Activated T-cell treated with anti-CD3 and anti-CD28 coated beads for 4 hours (primary cell): ENCODE results near the gene SLC7A6OS.

Experiments used
- DNase-seq: peaks from one replicate; pipeline ENCODE4 v3.0.0-alpha.2; 2020

Gene SLC7A6OS

DNA sequence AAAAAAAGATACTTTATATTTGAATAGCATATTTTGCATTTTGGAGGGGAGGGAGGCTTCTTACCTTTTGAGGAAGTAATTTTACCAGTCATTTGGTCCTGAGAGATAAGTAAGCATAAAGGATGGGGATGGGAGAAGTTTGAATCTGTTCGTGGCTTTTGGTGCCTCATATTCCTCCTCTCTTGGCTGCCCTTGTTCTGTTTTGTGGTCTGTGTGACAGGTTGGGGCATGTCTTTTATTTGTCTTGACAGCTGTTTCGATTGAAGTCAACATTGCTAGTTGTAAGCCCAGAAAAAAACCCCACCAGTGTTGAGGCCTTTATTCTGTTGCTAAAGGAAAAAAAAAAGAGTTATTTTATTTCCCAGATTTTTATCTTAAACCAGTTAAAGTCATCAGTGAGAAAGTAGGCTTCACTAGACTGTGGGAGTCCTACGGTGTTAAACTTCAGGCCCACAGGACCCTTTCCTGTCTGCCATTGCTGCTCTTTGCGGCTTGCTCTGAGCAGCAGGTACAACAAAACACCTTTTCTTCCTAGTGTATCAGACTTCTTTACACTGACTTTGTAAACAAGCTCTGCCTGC, 35.0 kb downstream of the SLC7A6OS start:
- no peak for DNase-seq

DNA sequence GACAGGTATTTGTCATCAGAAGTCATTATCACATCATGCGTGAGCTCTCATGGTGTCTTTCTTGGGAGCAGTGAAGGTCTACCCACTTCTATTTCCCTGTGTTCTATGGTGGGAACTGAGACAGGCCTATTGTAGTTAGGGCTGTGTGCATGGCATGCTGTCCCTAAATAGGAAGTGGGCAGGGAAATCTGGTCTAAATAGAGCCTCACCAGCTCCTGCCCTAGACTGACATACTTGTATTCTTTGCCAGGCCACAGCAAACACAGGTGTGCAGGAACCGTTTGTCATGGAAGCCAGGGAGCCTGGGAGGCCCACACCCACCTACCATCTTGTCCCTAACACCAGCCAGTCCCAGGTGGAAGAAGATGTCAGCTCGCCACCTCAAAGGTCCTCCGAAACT, 36.3 kb downstream of the SLC7A6OS start:
- no peak for DNase-seq

DNA sequence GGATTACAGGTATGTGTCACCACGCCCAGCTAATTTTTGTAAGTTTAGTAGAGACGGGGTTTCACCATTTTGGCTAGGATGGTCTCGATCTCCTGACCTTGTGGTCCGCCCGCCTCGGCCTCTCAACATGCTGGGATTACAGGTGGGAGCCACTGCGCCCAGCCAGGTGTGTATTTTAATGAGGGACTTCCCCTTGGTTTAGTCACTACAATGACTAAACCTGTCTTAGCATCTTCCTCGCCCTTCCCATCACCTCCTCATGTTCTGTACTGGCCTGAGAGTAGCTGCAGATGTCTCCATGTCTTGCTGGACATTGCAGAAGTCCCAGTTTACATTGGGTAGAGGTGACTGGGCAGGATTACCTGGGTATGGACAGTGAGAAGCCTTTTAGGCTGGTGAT, 36.9 kb downstream of the SLC7A6OS start:
- no peak for DNase-seq

DNA sequence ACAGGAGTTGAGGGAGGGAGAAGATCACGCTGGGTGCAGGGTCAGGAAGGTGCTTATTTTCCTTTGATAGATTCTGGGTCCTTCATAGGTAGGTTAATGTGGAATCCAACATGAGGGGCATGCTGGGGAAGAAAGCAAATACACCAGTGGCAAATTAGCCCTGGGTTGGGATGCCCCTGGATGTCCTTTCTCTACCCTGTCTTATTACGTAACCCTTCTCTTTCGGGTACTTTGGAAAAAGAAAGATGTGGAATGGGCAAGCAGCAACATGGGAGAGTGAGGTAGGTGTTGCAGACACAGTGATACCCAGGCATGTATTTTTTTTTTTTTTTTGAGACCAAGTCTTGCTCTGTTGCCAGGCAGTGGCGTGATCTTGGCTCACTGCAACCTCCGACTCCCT, 37.3 kb downstream of the SLC7A6OS start:
- DNase-seq: no peak

DNA sequence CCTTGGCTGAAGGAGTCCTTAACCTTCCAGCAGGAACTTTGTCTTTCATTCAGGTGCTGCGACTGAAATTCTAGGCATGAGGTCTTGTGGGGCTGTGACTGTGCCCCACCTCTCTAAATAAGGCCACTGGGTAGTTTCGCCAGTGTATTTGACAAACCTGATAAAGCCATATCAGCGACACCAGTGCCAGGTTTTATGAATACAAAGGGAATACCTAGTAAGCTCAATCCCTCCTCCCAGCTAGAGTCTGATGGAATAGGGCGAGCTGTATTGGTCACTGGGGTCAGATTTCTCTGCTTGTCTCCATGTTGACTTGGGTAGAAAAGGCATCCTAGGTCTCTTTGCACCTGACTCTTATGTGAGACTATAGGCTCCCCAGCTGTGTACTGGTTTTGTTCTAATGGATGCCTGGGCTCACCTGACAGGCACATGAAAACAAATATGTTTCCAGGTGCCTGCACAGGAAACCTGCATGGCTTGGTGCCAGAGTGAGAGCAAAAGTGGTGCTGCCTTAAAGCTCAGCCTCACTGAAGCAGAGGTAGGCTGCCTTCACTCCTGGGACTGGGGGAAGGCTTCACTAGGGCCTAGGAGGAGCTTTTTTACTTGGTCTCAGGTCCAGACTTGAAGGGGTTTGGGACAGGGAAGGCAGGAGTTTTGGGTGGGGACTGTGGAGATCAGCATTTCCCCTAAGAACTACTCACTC, 38.1 kb downstream of the SLC7A6OS start:
- DNase-seq: no peak

DNA sequence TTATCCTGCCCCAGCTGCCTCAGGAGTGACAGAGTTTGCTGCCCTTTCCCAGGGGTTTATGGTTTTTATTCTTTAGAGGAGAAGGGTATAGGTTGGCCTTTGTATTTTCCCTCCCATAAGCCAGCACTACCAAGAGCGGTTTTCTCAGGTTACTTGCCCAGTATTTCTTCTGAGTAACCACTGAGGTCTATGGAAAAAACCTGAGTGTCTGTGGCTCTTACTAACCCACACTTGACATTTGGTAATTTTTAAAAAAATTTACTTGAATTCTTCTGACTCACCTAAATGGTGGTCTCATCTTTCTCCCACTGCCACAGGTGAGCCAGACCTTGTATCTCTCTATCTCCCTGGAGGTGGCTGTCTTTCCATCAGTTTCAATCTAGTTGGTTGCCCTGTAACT, 40.4 kb downstream of the SLC7A6OS start:
- DNase-seq: no peak

DNA sequence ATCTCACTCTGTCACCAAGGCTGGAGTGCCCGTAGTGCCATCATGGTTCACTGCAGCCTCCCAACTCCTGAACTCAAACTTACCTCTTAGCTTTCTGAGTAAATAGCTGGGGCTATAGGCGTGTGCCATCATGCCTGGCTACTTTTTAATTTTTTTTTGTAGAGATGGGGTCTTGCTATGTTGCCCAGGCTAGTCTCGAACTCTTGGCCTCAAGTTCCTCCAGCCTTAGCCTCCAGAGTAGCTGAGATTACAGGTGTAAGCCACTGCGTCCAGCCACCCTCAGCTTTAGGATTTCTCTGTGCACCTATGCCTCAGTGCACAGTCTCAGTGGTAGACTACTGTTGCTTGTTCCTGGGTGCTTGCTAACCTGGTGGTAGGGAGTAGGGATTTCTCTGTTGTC, 41.0 kb downstream of the SLC7A6OS start:
- DNase-seq: no peak

DNA sequence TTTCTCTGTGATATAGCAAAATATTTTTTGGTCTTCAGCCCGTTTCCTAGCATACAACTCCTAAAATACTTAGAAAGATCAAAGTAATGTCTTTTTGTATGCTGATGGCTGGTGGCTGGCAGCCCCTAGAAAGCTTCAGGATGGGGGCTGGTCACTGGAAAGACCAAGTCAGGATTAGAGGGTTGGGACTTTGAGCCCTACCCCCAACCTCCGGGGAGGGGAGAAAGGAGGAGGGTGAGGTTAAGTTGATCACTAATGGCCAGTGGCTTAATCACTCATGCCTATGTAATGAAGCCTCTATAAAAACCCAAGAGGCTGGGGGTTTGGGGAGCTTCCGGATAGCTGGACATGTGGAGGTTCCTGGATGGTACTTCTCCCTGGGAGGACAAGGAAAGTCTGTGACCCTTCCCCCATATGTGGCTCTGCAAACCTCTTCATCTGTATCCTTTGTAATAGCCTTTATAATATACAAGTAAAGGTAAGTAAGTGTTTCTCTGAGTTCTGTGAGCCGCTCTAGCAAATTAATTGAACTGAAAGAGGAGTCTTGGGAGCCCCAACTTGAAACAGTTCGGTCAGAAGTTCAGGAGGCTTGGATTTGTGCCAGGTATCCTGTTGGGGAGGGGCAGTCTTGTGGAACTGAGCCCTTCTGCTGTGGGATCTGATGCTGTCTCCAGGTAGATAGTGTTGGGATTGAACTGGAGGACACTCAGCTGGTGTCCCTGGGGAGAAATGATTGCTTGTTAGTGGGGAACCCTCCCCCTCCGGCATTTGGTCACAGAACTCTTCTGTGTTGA, 42.9 kb downstream of the SLC7A6OS start:
- DNase-seq: no peak

DNA sequence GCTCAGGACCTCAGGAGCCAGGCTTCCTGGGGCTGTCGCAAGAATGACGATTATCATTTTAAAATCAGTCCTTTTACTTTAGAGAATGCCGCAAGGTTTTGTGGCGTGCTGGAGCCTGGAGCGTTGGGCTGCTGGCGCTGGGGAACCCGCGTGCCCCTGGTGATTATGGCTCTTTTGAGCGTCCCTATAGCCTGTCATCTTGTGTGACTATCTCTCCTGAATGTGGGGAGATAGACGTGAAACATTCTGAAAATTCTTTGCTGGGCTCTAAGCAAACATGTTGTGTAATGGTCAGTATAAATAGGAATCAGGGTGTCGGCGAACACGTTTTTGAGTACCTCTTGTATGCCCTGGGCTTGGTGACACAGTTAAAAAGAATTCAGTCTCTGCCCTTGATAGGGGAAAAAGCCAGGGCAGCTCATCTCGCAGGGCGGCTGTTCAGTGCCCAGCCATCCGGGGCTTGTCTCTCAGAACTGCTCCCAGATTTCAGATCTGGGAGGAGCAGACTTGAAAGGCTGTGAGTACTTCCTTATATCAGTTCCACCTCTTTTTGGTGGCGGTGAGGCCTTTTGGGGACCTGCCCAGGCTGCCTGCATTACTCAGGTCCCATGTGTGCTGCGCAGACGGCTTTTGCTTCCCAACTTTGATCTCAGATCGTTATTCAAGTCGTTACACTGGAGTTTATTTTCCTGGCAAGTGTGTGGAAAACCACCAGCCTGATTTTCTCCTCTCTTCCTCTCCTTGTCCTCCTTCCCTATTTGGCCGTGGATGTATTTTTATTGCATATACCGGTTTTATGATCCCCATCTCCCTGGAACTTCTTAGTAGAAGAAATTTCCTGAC, 45.4 kb downstream of the SLC7A6OS start:
- DNase-seq: no peak

DNA sequence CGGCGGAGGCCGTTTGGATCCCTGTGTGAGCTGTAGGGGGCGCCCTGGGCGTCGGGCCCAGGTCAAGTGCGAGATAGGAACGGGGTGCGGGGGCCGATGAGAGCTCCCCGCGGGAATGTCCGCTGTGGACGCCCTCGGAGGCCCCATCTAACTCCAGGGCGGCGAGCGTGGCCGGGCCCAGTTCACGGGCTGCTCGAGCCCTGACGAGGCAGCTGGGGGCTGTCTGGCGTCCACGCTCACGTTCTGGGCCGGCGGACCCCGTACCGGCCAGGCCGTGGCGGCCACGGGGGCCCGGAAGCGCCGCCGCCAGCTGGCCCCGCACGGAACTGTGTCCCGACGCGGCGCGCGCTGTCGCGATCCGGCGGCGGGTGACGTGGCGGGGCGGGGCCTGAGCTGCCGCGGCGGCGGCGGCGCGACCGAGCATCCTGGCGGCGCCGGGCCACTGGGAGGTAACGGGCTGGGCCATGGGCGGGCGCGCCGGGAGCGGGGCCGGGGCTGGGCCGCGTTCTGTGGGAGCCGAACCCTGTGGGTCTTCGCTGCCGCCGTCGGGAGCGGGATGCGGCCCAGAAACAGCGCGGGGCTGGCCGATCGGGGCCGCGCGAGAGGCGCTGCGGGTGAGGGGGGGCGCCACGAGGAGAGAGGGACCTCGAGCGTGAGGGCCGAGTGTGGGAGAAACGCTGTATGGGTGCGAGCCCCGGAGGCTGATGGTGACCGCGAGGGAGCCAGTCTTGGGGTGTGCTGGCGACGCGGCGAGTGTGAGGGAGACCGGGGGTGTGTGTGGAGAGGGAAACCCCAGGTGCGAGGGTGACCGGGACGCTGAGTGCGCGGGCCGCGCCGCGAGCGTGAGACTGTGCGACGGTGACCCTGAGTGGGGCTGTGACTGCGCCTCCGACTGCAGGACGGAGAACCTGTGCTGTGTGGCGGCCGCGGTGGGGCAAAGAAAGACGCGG, 46.3 kb downstream of the SLC7A6OS start, which contains the start of gene SLC7A6:
Gene SLC7A6 (plus strand): TSS at position 399 of the 950 bp plus-strand sequence. CDS start 10,201 bp downstream, outside the sequence.
- DNase-seq: peak; percentile 80

DNA sequence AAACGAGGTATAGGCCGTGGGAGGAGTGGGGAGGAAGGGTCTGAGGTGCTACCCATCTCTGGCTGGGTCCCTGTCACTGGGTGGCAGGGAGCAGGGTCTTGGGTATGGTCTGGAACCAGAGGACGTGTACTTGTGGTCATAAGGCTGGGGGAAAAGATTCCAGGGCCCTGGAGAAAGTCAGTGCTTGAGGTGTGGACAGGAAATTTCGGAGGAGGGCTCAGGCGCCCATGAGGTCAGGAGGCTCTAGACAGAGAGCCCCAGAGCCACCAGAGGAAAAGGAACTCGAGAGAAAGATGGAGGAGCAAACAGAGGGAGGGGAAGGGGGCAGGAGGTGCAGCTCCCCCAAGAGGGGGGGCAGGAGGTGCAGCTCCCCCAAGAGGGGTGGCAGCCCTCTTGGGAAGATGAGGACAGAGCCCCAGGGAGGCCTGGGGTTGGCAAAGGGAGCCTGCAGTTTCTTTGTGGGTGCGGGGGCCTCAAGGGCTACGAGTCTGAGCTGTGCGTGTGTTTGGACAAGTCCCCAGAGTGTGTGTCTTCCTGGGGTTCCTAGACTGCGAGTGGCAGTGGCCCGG, 47.1 kb downstream of the SLC7A6OS start:
- no peak for DNase-seq

DNA sequence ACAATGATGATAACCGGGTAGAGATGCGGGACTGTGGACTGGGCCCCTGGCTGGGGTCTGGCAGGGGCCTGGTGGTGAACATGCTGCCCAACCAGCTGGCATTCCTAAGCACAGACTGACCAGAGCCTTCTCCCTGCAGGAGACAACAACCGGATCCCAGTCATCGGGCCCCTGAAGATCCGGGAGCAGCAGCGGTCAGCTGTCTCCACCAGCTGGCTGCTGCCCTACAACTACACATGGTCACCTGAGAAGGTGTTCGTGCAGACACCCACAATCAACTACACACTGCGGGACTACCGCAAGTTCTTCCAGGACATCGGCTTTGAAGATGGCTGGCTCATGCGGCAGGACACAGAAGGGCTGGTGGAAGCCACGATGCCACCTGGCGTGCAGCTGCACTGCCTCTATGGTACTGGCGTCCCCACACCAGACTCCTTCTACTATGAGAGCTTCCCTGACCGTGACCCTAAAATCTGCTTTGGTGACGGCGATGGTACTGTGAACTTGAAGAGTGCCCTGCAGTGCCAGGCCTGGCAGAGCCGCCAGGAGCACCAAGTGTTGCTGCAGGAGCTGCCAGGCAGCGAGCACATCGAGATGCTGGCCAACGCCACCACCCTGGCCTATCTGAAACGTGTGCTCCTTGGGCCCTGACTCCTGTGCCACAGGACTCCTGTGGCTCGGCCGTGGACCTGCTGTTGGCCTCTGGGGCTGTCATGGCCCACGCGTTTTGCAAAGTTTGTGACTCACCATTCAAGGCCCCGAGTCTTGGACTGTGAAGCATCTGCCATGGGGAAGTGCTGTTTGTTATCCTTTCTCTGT, 51.5 kb downstream of the SLC7A6OS start:
- no peak for DNase-seq

DNA sequence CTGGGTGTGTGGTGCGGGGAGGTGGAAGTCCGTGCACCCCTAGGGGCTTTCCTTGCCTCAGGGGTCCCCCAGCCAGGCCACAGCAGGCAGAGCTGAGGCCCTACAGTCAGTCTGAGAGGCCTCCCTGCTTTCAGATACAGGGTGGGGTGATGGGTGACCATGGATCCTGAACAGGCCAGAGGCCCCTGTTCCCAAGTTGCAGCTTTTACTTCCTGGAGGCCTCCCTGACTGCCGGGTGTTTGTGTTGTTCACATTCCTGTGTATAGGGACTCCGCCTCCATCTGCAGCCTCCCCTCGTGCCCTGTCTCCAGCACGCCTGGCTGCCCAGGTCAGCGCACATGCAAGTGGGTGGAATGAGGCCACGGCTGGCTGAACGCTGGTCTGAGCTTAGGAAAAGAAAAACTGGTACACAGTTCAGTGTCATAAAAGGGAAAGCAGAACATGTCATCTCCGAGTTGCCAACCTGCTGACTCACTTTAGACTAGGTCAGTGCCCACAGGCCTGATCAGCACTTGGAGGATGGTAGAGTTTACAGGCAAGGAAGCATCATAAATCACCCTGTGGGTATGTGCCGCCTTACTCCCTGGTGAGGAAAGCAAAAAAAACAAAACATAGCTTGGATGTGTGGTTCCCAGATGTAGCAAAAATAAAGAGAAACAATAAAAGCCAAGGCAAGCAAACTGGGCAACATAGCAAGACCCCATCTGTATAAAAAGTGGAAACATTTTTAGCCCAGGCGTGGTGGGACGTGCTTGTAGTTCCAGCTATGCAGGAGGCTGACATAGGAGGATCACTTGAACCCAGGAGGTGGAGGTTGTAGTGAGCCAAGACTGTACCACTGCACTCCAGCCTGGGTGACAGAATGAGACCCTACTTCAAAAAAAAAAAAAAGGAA, 52.6 kb downstream of the SLC7A6OS start:
- no peak for DNase-seq

DNA sequence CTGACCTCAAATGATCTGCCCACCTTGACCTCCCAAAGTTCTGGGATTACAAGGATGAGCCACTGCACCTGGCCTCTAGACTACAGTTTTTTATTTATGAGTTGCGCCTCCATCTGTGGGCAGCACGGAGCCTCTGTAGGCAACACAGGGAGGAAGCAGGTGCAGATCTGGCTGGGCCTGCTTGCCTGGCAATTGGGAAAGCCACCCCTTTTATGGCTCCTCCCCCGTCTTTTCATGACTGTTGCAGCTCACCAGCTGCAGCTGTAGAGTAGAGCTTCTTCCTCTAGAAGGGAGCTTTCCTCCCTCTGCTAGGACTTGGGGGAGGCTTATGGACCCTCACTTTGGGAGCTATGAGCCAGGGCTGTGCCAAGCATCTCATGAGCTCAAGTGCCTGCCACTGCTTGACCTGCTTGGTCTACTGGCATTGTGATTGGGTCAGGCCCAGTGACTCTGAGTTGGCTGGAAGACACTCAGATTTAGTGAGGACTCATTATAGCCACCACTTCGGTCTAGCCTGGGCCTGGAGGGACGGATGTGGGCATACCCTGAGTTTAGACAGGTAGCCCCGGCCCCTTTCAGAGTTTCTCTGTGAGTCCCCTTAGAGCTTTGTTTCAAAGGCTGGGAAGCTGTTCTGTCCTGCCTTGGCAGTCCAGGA, 53.4 kb downstream of the SLC7A6OS start:
- DNase-seq: no peak

DNA sequence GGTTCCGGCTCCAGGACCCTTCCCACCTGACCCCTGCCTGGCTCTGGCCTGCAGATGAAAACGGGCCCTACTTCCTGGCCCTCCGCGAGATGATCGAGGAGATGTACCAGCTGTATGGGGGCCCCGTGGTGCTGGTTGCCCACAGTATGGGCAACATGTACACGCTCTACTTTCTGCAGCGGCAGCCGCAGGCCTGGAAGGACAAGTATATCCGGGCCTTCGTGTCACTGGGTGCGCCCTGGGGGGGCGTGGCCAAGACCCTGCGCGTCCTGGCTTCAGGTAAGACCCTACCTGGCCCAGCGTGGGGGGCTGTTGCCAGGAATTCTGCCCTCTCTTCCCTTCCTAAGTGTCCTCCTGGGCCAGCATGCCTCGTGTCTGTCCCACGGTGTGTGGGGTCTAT, 55.0 kb downstream of the SLC7A6OS start:
- DNase-seq: no peak

DNA sequence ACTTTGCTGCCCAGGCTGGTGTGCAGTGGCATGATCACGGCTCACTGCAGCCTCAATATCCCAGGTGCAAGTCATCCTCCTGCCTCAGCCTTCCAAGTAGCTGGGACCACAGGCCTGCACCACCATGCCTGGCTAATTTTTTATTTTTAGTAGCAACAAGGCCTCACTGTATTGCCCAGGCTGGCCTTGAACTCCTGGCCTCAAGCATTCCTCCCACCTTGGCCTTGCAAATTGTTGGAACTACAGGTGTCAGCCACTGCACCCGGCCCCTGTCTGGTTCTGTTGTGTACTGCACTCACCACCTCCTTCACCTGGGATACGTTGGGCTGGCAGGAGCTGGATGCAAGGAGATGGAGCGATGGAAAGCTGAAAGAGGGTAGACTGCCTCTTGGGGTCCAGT, 57.0 kb downstream of the SLC7A6OS start:
- no peak for DNase-seq

DNA sequence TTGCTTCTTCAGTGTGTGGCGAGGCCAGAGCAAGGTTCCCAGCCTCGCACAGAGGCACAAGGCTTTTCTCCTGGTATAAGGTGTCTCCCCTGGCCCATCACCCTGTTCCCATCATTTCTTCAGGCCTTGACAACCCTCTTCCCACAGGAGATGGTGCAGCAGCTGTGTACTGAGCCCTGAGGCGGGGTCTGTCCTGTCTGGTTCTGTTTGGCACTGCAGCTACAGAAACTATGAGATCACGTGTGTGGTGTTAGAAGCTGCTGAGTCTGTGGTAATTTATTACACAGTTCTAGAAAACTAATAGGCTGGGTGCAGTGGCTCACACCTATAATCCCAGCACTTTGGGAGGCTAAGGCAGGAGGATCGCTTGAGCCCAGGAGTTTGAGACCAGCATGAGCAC, 58.4 kb downstream of the SLC7A6OS start:
- no peak for DNase-seq

DNA sequence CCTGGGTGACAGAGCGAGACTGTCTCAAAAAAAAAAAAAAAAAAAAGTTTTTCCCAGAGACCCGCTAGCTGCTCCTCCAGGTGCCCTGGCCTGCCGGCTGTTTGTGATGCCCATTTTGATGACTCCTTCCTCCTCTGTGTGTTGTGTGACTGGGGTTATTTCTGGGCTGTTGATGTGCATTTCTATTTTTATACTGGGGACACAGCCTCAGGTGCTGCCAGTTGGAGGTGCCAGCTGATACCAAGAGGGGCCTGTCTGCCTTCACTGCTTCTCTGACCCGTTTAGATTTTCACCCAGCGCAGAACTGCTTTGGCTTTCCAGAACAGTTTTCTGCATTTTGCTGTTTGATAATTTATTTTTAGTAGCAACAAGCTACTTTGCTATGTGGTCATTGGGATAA, 58.9 kb downstream of the SLC7A6OS start:
- DNase-seq: no peak

DNA sequence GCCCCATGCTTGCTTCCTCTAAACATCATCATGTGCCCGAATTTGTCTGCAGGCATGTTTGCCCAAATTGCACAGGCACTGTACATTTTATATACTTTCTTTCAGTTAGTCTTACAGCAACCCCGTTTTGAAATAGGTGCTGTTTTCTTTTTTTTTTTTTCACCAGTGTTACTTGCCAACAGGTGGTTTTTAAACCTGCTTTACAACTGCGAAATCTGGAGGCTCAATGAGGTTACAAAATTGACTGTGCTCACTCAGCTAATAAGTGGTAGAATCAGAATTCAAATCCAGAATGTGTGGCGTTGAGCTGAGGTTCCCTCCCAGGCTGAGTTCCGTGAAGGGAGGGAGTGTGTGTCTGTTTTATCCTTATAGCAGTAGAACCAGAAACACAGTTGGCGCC, 59.8 kb downstream of the SLC7A6OS start:
- DNase-seq: no peak
